Dendritic cell treated with granulocyte-macrophage colony-stimulating factor and Interleukin-4, amounts not matched to agents 40 ng/mL and 50 ng/mL, for 4 days (primary cell): ENCODE measurements around the gene YPEL2.

Experiments used
- H3K27ac Mint-ChIP-seq: one replicate; pipeline ENCODE4 v1.8.0; 2022; ENCODE audit warnings: mild to moderate bottlenecking, mixed read lengths
- H3K27me3 Mint-ChIP-seq: one replicate; pipeline ENCODE4 v1.8.0; 2022; ENCODE audit warnings: mild to moderate bottlenecking, mixed read lengths
- H3K36me3 Mint-ChIP-seq: one replicate; pipeline ENCODE4 v1.8.0; 2022; ENCODE audit warnings: low read depth, mixed read lengths
- H3K4me1 Mint-ChIP-seq: one replicate; pipeline ENCODE4 v1.8.0; 2022; ENCODE audit warnings: low read depth, mixed read lengths
- H3K4me3 Mint-ChIP-seq: one replicate; pipeline ENCODE4 v1.8.0; 2022; ENCODE audit warnings: mild to moderate bottlenecking, moderate library complexity, mixed read lengths
- H3K9me3 Mint-ChIP-seq: one replicate; pipeline ENCODE4 v1.8.0; 2022; ENCODE audit warnings: mixed read lengths
- intact Hi-C: fragments of 100-400 bp; cut with micrococcal nuclease; formaldehyde crosslinking; loops from one replicate; pipeline ENCODE4 v1.15.0; 2022

The YPEL2 gene

DNA sequence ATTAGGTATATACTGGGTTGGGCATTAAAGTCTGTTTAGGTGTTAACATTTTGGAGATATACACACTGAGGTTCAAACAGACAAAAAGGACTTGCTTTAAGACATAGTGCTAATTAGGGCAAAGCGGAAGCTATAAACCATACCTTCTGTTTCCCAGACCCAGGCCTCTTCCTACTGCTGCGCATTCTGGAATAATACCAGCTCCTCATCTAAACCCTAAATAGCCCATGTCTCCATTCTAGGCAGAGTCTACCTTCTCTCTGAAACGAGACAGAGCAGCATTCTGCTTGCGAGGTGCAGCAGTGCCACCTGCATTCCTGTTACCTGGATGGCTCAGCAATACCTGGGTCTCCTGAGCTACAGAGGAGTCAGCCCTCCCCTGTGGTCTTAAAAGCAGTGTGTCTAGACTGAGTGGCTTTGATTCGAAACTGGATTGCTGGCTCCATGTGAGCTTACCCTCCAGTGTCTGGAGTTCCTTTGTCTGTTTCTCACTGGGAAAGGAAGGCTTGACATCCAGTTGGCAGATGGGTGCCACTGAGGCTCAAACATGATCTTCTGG lies 6.4 kb downstream of the YPEL2 start:
- no peak overlapping the region for H3K4me3 Mint-ChIP-seq
- H3K9me3 Mint-ChIP-seq: no peaks in the 10 kb centered on the region
- no peak overlapping the region for H3K27ac Mint-ChIP-seq
- H3K27me3 Mint-ChIP-seq: no peaks in the 10 kb centered on the region
- peaks cover 80% of the 10 kb centered on the region for H3K4me1 Mint-ChIP-seq
- intact Hi-C loops: no loop called here
- peaks cover 14% of the 10 kb centered on the region for H3K36me3 Mint-ChIP-seq

DNA sequence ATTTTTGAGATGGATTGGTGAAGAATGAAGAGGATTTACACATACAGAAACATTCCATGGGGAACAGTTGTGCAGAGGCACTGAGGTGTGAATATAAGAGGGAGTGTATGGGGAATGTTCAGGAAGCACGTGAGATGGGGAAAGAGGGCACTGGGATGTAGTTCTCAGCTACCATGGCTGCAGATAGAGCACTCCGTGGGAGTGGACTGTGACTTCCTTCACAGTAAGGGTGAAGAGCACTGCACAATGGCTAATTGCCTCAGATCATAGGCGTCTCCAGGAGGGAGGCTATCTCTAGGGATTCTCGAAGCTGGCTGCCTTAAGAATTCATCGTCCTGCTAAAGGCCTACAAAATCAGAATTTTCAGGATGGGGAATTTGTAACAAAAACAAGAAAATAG lies 7.0 kb downstream of the YPEL2 start:
- no peaks in the 10 kb centered on the region for H3K27me3 Mint-ChIP-seq
- no peak overlapping the region for H3K27ac Mint-ChIP-seq
- no peaks in the 10 kb centered on the region for H3K9me3 Mint-ChIP-seq
- H3K4me3 Mint-ChIP-seq: no peak overlapping the region
- peaks cover 80% of the 10 kb centered on the region for H3K4me1 Mint-ChIP-seq
- intact Hi-C loops: no loop called here
- peaks cover 10% of the 10 kb centered on the region for H3K36me3 Mint-ChIP-seq

DNA sequence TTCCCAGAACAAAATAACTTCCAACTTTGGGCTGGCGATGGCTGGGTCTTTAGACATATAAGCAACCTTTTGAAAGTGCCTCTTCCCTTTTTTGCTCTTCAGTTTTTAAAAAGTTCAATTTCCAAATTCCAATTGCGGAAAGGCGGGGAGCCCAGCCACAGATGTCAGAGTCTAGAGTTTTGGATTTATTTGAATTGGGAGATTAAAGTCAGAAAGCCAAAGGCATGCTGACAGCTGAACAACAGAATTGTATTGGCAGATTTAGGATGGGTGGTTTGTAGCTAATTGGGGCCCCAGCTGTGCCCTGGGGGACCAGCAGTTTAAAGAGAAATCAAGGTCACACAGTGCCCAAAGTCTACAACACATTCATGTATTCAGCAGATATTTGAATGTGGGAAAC lies 10.5 kb downstream of the YPEL2 start:
- no peaks in the 10 kb centered on the region for H3K9me3 Mint-ChIP-seq
- H3K4me3 Mint-ChIP-seq: no peak overlapping the region
- H3K27ac Mint-ChIP-seq: no peak overlapping the region
- peaks cover 22% of the 10 kb centered on the region for H3K36me3 Mint-ChIP-seq
- intact Hi-C loops: no loop called here
- H3K4me1 Mint-ChIP-seq: peaks cover 70% of the 10 kb centered on the region
- H3K27me3 Mint-ChIP-seq: no peaks in the 10 kb centered on the region

GRCh38 chr17:59342681-59343131 lies 11.3 kb downstream of the YPEL2 start:
- no peak overlapping the region for H3K27ac Mint-ChIP-seq
- peaks cover 77% of the 10 kb centered on the region for H3K4me1 Mint-ChIP-seq
- H3K4me3 Mint-ChIP-seq: no peak overlapping the region
- no peaks in the 10 kb centered on the region for H3K27me3 Mint-ChIP-seq
- intact Hi-C loops: no loop called here
- no peaks in the 10 kb centered on the region for H3K9me3 Mint-ChIP-seq
- H3K36me3 Mint-ChIP-seq: peaks cover 26% of the 10 kb centered on the region

GRCh38 chr17:59345476-59345875 lies 14.0 kb downstream of the YPEL2 start:
- no peaks in the 10 kb centered on the region for H3K9me3 Mint-ChIP-seq
- peak overlapping the region; percentile 1 for H3K27ac Mint-ChIP-seq
- H3K4me1 Mint-ChIP-seq: peaks cover 77% of the 10 kb centered on the region
- intact Hi-C loops: no loop called here
- no peaks in the 10 kb centered on the region for H3K27me3 Mint-ChIP-seq
- no peak overlapping the region for H3K4me3 Mint-ChIP-seq
- H3K36me3 Mint-ChIP-seq: peaks cover 30% of the 10 kb centered on the region

GRCh38 chr17:59346341-59346740 lies 14.9 kb downstream of the YPEL2 start:
- intact Hi-C loops: no loop called here
- peak overlapping the region; percentile 1 for H3K27ac Mint-ChIP-seq
- H3K36me3 Mint-ChIP-seq: peaks cover 30% of the 10 kb centered on the region

GRCh38 chr17:59346876-59347407 lies 15.5 kb downstream of the YPEL2 start:
- Mint-ChIP-seq H3K9me3 (no peaks in the 10 kb centered on the region), H3K27ac (no peak overlapping the region), H3K4me3 (no peak overlapping the region), H3K4me1 (peaks cover 77% of the 10 kb centered on the region), H3K27me3 (no peaks in the 10 kb centered on the region), H3K36me3 (peaks cover 30% of the 10 kb centered on the region)
- intact Hi-C loops: no loop called here

More at GRCh38 chr17:59346341-59346740, 14.9 kb downstream of the YPEL2 start:
- Mint-ChIP-seq H3K9me3 (no peaks in the 10 kb centered on the region), H3K4me3 (no peak overlapping the region), H3K27me3 (no peaks in the 10 kb centered on the region), H3K4me1 (peaks cover 78% of the 10 kb centered on the region)

DNA sequence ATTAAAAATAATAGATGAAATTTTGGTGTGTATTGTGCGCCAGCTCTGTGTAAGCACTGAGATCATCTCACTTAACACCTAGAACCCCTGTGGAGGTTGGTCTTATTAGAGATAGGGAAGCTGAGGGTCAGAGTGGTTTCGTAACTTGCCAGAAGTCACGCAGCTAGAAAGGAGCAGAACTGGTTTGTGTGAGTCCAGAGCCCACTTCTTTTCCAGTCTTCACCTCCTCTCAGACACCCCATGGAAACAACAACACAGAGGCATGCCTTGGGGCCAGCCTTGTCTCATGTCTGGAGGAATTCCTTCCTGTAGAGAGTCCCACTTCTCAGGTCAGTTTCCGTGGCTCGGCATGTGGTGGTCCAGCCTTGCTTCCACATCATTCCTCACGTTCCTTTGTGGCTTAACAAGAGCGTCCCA lies 16.5 kb downstream of the YPEL2 start:
- Mint-ChIP-seq H3K27ac (peak overlapping the region; percentile 13), H3K4me3 (no peak overlapping the region), H3K36me3 (peaks cover 35% of the 10 kb centered on the region), H3K4me1 (peaks cover 77% of the 10 kb centered on the region), H3K9me3 (no peaks in the 10 kb centered on the region), H3K27me3 (no peaks in the 10 kb centered on the region)
- intact Hi-C loops: no loop called here

- no peaks in the 10 kb centered on the region for H3K27me3 Mint-ChIP-seq
Observed at GRCh38 chr17:59349178-59349577, 17.7 kb downstream of the YPEL2 start.

DNA sequence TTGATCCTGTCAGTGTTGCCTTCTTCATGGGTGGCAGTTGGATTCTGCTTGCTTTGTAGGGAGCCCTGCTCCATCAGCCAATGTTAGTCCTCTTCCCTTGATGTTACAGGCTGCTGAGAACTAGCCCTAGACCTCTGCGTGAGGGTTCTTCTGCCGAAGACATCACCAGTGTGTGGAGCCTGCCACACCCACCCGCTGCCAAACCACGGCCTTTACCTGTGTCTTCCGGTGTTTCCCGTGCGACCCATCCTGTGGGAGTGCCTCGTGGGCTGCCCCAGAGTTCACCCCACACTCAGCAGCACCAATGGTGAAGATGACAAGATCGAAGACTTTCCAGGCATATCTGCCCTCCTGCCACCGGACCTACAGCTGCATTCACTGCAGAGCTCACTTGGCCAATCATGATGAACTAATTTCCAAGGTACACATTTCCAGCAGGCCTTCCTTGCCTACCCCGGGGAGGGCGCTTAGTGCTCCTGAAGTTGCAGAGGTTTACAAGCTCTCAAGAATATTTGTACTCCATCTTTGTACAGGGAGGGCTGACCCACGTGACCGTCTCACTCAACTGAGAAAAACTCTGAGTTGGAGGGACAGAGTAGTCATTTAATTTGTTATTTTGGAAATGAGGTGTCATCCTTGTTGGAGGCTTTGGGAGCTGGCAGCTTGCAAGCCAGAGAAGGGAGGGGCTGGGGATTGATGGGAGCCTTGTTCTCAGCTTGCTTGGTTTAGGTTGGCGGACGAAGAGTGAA lies 21.8 kb downstream of the YPEL2 start:
- Mint-ChIP-seq H3K27ac (peak overlapping the region; percentile 54), H3K9me3 (no peaks in the 10 kb centered on the region), H3K4me1 (peaks cover 84% of the 10 kb centered on the region), H3K4me3 (no peak overlapping the region), H3K27me3 (no peaks in the 10 kb centered on the region), H3K36me3 (peaks cover 66% of the 10 kb centered on the region)
- intact Hi-C loops: no loop called here

More at GRCh38 chr17:59349178-59349577, 17.7 kb downstream of the YPEL2 start:
- Mint-ChIP-seq H3K4me1 (peaks cover 77% of the 10 kb centered on the region), H3K4me3 (no peak overlapping the region), H3K36me3 (peaks cover 47% of the 10 kb centered on the region), H3K9me3 (no peaks in the 10 kb centered on the region), H3K27ac (no peak overlapping the region)
- intact Hi-C loops: no loop called here

GRCh38 chr17:59353936-59354755 lies 22.7 kb downstream of the YPEL2 start:
- Mint-ChIP-seq H3K27ac (peak overlapping the region; percentile 54), H3K9me3 (no peaks in the 10 kb centered on the region), H3K4me1 (peaks cover 83% of the 10 kb centered on the region), H3K4me3 (no peak overlapping the region), H3K36me3 (peaks cover 74% of the 10 kb centered on the region), H3K27me3 (no peaks in the 10 kb centered on the region)
- intact Hi-C loops: no loop called here

- intact Hi-C loops: no loop called here
- Mint-ChIP-seq H3K27me3 (no peaks in the 10 kb centered on the region), H3K27ac (no peak overlapping the region), H3K36me3 (peaks cover 76% of the 10 kb centered on the region), H3K4me3 (no peak overlapping the region), H3K4me1 (peaks cover 74% of the 10 kb centered on the region), H3K9me3 (no peaks in the 10 kb centered on the region)
Observed at GRCh38 chr17:59355030-59355701, 23.7 kb downstream of the YPEL2 start.

DNA sequence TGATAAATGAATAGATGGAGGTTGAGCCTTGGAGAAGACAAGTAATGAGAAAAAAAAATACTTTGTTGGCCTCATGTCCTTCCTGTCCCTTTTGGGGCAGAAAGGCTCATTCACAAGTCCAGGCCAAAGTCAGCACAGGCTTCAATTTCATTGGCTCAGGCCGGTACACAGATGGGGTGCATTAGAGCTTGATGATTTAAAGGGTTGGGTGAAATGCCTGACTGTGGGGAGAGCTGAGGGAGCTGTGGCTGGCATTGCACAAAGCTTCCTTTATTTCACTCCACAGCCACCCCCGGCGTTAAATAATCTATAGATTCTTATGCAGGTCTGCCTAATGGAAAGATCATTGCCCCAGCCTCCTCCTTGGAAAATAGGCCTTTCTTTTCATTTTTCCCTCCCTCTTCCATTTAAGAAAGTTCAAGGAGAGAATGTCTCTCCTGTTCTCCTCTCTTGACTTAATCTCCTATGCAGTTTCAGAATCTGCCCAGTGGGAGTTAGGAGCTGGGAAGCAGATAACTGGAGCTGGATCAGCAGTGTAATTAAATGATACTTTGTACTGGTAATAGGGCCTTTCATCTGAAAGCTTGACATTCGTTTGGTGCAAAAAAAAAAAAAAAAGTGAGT lies 24.4 kb downstream of the YPEL2 start:
- Mint-ChIP-seq H3K36me3 (peaks cover 80% of the 10 kb centered on the region), H3K27me3 (no peaks in the 10 kb centered on the region), H3K4me3 (no peak overlapping the region), H3K27ac (no peak overlapping the region), H3K9me3 (no peaks in the 10 kb centered on the region), H3K4me1 (peaks cover 74% of the 10 kb centered on the region)
- intact Hi-C loops: no loop called here
